Epithelial cell of proximal tubule (primary cell): ENCODE measurements around the gene PDE8B. TPM values are rescaled to one million over a fixed set of nuclear protein-coding genes. Genes with fewer than 3 reads are reported as not detected.

Experiments
- DNase-seq: peaks from one replicate; pipeline ENCODE4 v3.0.0-alpha.2; 2011; ENCODE audit warnings: low read depth
- H3K4me3 ChIP-seq: 2 replicates; pipeline ENCODE4 v1.5.1; 2011; ENCODE audit warnings: low read depth, mild to moderate bottlenecking, low read length
- CTCF ChIP-seq: conservative IDR thresholded peaks from 2 replicates; pipeline ENCODE4 v1.5.1; 2012; ENCODE audit warnings: low read depth, mild to moderate bottlenecking, low read length
- total RNA-seq: library from RNA; depleted of rRNA; stranded (reverse); fragments of >200 nt; gene quantifications from 2 replicates; pipeline ENCODE4 v1.2.3, GENCODE V29; 2015

PDE8B gene
- total RNA-seq, 1 donor from 2014 or later: 0.35 TPM

- DNase-seq: no peak
- no peak for TF ChIP-seq CTCF
- H3K4me3 ChIP-seq: no peak overlapping the region
Observed at GRCh38 chr5:77316871-77317661, 106.6 kb downstream of the PDE8B start.

- no peak overlapping the region for H3K4me3 ChIP-seq
- no peak for TF ChIP-seq CTCF
Observed at GRCh38 chr5:77318060-77318459, 107.6 kb downstream of the PDE8B start.

GRCh38 chr5:77319117-77319804 lies 108.8 kb downstream of the PDE8B start:
- TF ChIP-seq CTCF: no peak
- DNase-seq: no peak
- H3K4me3 ChIP-seq: no peak overlapping the region

More at GRCh38 chr5:77318060-77318459, 107.6 kb downstream of the PDE8B start:
- no peak for DNase-seq

- DNase-seq: no peak
- TF ChIP-seq CTCF: no peak
- H3K4me3 ChIP-seq: no peak overlapping the region
Observed at GRCh38 chr5:77321793-77322394, 111.4 kb downstream of the PDE8B start.

GRCh38 chr5:77322406-77322805 lies 111.9 kb downstream of the PDE8B start:
- DNase-seq: no peak
- no peak for TF ChIP-seq CTCF
- H3K4me3 ChIP-seq: no peak overlapping the region

- no peak for DNase-seq
- H3K4me3 ChIP-seq: no peak overlapping the region
- TF ChIP-seq CTCF: no peak
Observed at GRCh38 chr5:77325921-77326541, 115.6 kb downstream of the PDE8B start.
